Measurements from ENCODE around the gene PDE2A.

- TF ChIP-seq EP300 (IDR thresholded peaks at IDR 0.05) (no peak), NFE2L2 (conservative IDR thresholded peaks at IDR 0.05; ENCODE audit: low read length) (no peak), CTCF (IDR thresholded peaks at IDR 0.05) (no peak), CEBPB (IDR thresholded peaks at IDR 0.05) (no peak), POLR2A (IDR thresholded peaks at IDR 0.05; ENCODE audit: low read length) (no peak), HOXA7 (CRISPR knock-in tag; IDR thresholded peaks at IDR 0.05) (no peak), RARB (CRISPR knock-in tag; IDR thresholded peaks at IDR 0.05) (no peak), MAX (IDR thresholded peaks at IDR 0.05) (no peak), HMGXB4 (CRISPR knock-in tag; IDR thresholded peaks at IDR 0.05; ENCODE audit: borderline replicate concordance) (no peak), RFX5 (IDR thresholded peaks at IDR 0.05) (no peak), ESRRA (IDR thresholded peaks at IDR 0.05; ENCODE audit: borderline replicate concordance, low read length) (no peak), JUN (IDR thresholded peaks at IDR 0.05) (no peak), KDM5A (IDR thresholded peaks at IDR 0.05) (no peak), REST (IDR thresholded peaks at IDR 0.05) (no peak)
These were observed 146.1 kb downstream of the PDE2A start for GRCh38 chr11:72528121-72528520.

Data from A549 (cell line).